Fibroblast of lung (primary cell): ENCODE measurements around the gene GFER. TPM values are rescaled to one million over a fixed set of nuclear protein-coding genes. Genes with fewer than 3 reads are reported as not detected.
A peak's percentile ranks its signal among the peaks of the same experiment; 100 is the strongest.

Experiments
- DNase-seq, 2 donors: peaks; one replicate each; pipeline versions ENCODE4 v3.0.0 to v3.0.0-alpha.2; 2010; ENCODE audit warnings: low read depth in 2 of 2
- H2AFZ ChIP-seq: 2 replicates; pipeline ENCODE4 v1.5.1; 2012; ENCODE audit warnings: low read length, control low read depth, inconsistent platforms
- H3K27ac ChIP-seq: 2 replicates; pipeline ENCODE4 v1.5.1; 2011; ENCODE audit warnings: low read length, control low read depth; ENCODE audit not compliant: insufficient read depth
- H3K27me3 ChIP-seq: 2 replicates; pipeline ENCODE4 v1.5.1; 2011; ENCODE audit warnings: mild to moderate bottlenecking, low read length; ENCODE audit not compliant: control insufficient read depth, insufficient read depth
- H3K36me3 ChIP-seq: 2 replicates; pipeline ENCODE4 v1.5.1; 2011; ENCODE audit warnings: low read length; ENCODE audit not compliant: control insufficient read depth, insufficient read depth
- H3K4me1 ChIP-seq: 2 replicates; pipeline ENCODE4 v1.5.1; 2011; ENCODE audit warnings: low read length; ENCODE audit not compliant: control insufficient read depth, insufficient read depth; ENCODE audit errors: extremely low read depth
- H3K4me2 ChIP-seq: 2 replicates; pipeline ENCODE4 v1.5.1; 2011; ENCODE audit warnings: low read length, control low read depth; ENCODE audit not compliant: insufficient read depth; ENCODE audit errors: extremely low read depth
- H3K4me3 ChIP-seq, 4 experiments: fragments of 200-600 bp in 1 of 4; sonication (generic) in 1 of 4; replicated peaks in 1 of 4; 2 replicates each; pipeline ENCODE4 v1.5.1; 2011 to 2016; ENCODE audit warnings: low read length in 4 of 4, low read depth in 3 of 4, mild to moderate bottlenecking in 3 of 4, control low read depth in 2 of 4, inconsistent platforms in 1 of 4, mixed read lengths in 1 of 4; ENCODE audit not compliant: insufficient read depth in 1 of 4; ENCODE audit errors: control extremely low read depth in 1 of 4
- H3K79me2 ChIP-seq: 2 replicates; pipeline ENCODE4 v1.5.1; 2012; ENCODE audit warnings: mild to moderate bottlenecking, low read length, inconsistent platforms; ENCODE audit not compliant: control insufficient read depth, insufficient read depth
- H3K9ac ChIP-seq: 2 replicates; pipeline ENCODE4 v1.5.1; 2011; ENCODE audit warnings: mild to moderate bottlenecking, low read length, control low read depth; ENCODE audit not compliant: insufficient read depth
- H3K9me3 ChIP-seq: 2 replicates; pipeline ENCODE4 v1.5.1; 2012; ENCODE audit warnings: low read depth, low read length; ENCODE audit not compliant: control insufficient read depth, insufficient read depth
- H4K20me1 ChIP-seq: 2 replicates; pipeline ENCODE4 v1.5.1; 2011; ENCODE audit warnings: low read length; ENCODE audit not compliant: control insufficient read depth, insufficient read depth; ENCODE audit errors: extremely low read depth
- CTCF ChIP-seq, 2 donors: IDR thresholded peaks in 1 of 2; conservative IDR thresholded peaks in 1 of 2; 1 replicate in 1 of 2; 2 replicates in 1 of 2; pipeline ENCODE4 v1.5.1; 2011 to 2012; ENCODE audit warnings: low read length in 2 of 2, control low read depth in 1 of 2, inconsistent platforms in 1 of 2, low read depth in 1 of 2, mild to moderate bottlenecking in 1 of 2
- EZH2 ChIP-seq: IDR thresholded peaks from 2 replicates; pipeline ENCODE4 v1.5.1; 2012; ENCODE audit warnings: low read length, control low read depth, mild to moderate bottlenecking; ENCODE audit errors: missing control alignments
- polyA plus RNA-seq, 2 donors: library from polyadenylated mRNA; depleted of rRNA in 1 of 2; stranded (reverse) in 1 of 2; unstranded in 1 of 2; fragments of >200 nt; gene quantifications; 2 replicates each; pipeline ENCODE4 v1.2.1, GENCODE V29; 2011 to 2012; ENCODE audit warnings: missing spikeins in 1 of 2
- total RNA-seq: library from RNA; depleted of rRNA; stranded (reverse); fragments of >200 nt; gene quantifications from 2 replicates; pipeline ENCODE4 v1.2.1, GENCODE V29; 2014

GFER gene
- total and polyA plus RNA-seq, 2 donors (not counting 1 experiment from before 2014, with no cell fraction given) = 7.5 to 13.2 TPM

GRCh38 chr16:2005646-2006045, 21.7 kb downstream of the GFER start:
- H3K27me3 ChIP-seq = no peaks in the 10 kb centered on the region
- DNase-seq = no peak
- no peak overlapping the region for H3K4me3 ChIP-seq
- peaks cover 72% of the 10 kb centered on the region for H3K79me2 ChIP-seq
- no peak overlapping the region for H3K27ac ChIP-seq
- H3K4me2 ChIP-seq = no peak overlapping the region
- no peak overlapping the region for H3K9ac ChIP-seq
- peaks cover 29% of the 10 kb centered on the region for H3K36me3 ChIP-seq
- no peaks in the 10 kb centered on the region for H4K20me1 ChIP-seq
- TF ChIP-seq CTCF (conservative IDR thresholded peaks at IDR 0.05 in 1 of 2, IDR thresholded peaks at IDR 0.05 in 1 of 2; ENCODE audit: low read depth in 1 of 2, low read length in 2 of 2) (no peak), EZH2 (no peak)
- H3K9me3 ChIP-seq = no peaks in the 10 kb centered on the region
- peaks cover 24% of the 10 kb centered on the region for H3K4me1 ChIP-seq
- no peak overlapping the region for H2AFZ ChIP-seq

- TF ChIP-seq EZH2 = no peak
- H3K4me1 ChIP-seq = peaks cover 24% of the 10 kb centered on the region
These were observed 22.3 kb downstream of the GFER start for GRCh38 chr16:2006317-2006716.

GRCh38 chr16:2007081-2007836, 23.3 kb downstream of the GFER start:
- H3K4me2 ChIP-seq = peak overlapping the region; percentile 95
- no peaks in the 10 kb centered on the region for H4K20me1 ChIP-seq
- H2AFZ ChIP-seq = no peak overlapping the region
- peak overlapping the region; percentile 33 for H3K9ac ChIP-seq
- peaks cover 18% of the 10 kb centered on the region for H3K36me3 ChIP-seq
- peak overlapping the region; percentile 59 for H3K27ac ChIP-seq
- DNase-seq = no peak
- H3K27me3 ChIP-seq = no peaks in the 10 kb centered on the region
- TF ChIP-seq CTCF (conservative IDR thresholded peaks at IDR 0.05 in 1 of 2, IDR thresholded peaks at IDR 0.05 in 1 of 2; ENCODE audit: low read depth in 1 of 2, low read length in 2 of 2) (no peak), EZH2 (no peak)
- H3K4me3 ChIP-seq = peak overlapping the region; percentile 58 to 82 (median 71)
- no peaks in the 10 kb centered on the region for H3K9me3 ChIP-seq
- peaks cover 24% of the 10 kb centered on the region for H3K4me1 ChIP-seq
- peaks cover 71% of the 10 kb centered on the region for H3K79me2 ChIP-seq

More at GRCh38 chr16:2006317-2006716, 22.3 kb downstream of the GFER start:
- Histone ChIP-seq H2AFZ (no peak overlapping the region), H3K27ac (peak overlapping the region; percentile 8), H3K36me3 (peaks cover 24% of the 10 kb centered on the region), H3K9ac (no peak overlapping the region), H3K79me2 (peaks cover 72% of the 10 kb centered on the region), H3K4me3 (no peak overlapping the region), H4K20me1 (no peaks in the 10 kb centered on the region), H3K27me3 (no peaks in the 10 kb centered on the region), H3K4me2 (no peak overlapping the region), H3K9me3 (no peaks in the 10 kb centered on the region)
- DNase-seq = no peak
